ENCODE measurements around the gene DCTN1.

DNA sequence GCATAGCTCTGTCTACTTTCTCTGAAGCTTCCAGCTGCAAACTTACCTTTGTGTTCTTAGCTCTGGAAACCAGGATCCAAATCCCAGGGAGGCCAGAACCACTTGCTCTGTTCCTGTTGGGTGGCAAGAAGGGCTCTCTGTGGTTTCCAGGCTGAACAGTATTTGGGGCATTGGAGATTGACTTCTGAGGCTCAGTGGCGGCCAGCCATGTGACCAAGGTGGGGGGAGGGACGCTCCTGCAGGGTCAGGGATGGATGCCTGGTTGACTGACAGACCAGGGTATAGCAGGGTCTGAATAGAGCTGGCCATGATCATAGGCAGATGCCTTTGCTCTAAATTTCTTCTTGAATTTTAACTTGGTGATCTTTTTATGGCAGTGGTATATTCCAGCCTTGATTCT is 52.0 kb downstream of the DCTN1 start:
- TF ChIP-seq, protein P1, sequence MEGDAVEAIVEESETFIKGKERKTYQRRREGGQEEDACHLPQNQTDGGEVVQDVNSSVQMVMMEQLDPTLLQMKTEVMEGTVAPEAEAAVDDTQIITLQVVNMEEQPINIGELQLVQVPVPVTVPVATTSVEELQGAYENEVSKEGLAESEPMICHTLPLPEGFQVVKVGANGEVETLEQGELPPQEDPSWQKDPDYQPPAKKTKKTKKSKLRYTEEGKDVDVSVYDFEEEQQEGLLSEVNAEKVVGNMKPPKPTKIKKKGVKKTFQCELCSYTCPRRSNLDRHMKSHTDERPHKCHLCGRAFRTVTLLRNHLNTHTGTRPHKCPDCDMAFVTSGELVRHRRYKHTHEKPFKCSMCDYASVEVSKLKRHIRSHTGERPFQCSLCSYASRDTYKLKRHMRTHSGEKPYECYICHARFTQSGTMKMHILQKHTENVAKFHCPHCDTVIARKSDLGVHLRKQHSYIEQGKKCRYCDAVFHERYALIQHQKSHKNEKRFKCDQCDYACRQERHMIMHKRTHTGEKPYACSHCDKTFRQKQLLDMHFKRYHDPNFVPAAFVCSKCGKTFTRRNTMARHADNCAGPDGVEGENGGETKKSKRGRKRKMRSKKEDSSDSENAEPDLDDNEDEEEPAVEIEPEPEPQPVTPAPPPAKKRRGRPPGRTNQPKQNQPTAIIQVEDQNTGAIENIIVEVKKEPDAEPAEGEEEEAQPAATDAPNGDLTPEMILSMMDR (IDR thresholded peaks at IDR 0.05): no peak
- no peak for TF ChIP-seq POLR2A (IDR thresholded peaks at IDR 0.05)
